ENCODE measurements around the gene HPS4. TPM values are rescaled to one million over a fixed set of nuclear protein-coding genes. Genes with fewer than 3 reads are reported as not detected.

The HPS4 gene
- polyA plus RNA-seq, 2 of the 4 experiments (the other 2 are of a cell fraction): 12.7 to 30.2 TPM

DNA sequence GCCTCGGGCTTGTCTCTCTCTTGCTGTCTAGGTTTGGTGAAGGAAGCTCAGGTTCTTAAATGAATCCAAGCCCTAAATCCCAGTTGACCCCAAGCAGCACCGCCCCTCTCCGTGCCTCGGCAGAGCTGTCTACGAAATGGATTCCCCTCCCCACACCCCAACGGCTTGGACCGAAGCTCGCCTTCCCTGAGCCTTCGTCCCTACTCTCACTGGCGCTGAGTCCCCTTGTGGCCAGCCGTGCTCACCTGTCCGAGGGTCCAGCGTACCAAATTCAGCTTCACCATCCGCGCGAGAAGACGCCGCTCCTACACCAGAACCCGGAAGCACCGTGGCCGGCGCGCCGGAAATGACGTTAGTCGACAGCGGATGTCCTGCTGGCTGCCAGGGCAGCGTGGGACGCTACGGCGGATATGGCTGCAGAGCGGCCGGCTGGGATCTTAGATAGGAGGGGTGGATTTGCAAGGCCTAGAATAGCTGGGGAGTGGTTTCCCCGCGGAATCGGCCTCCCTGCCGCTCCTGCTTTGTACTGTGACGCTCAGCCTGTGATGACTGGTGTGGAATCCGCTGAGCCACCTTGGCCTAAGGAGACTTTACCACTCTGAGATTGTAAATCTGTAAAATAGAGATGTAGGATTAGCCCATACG, 28.7 kb upstream of the HPS4 start, which contains the start of gene TFIP11:
Gene TFIP11 (minus strand): TSS at position 325 of the 645 bp plus-strand sequence. CDS start 2,201 bp downstream, outside the sequence.
- TF ChIP-seq ESRRA (IDR thresholded peaks at IDR 0.05; ENCODE audit: borderline replicate concordance, low read length) (no peak), POLR2A (IDR thresholded peaks at IDR 0.05; ENCODE audit: low read length) (peak; percentile 76), JUN (IDR thresholded peaks at IDR 0.05) (peak; percentile 28 to 76; a peak in 3 of 5 replicates), CEBPB (IDR thresholded peaks at IDR 0.05) (no peak), KDM5A (IDR thresholded peaks at IDR 0.05) (no peak), CBX2 (IDR thresholded peaks at IDR 0.05; ENCODE audit: borderline replicate concordance, low read depth) (no peak), RAD21 (conservative IDR thresholded peaks at IDR 0.05 in 1 of 2, IDR thresholded peaks at IDR 0.05 in 1 of 2) (no peak), CHD4 (IDR thresholded peaks at IDR 0.05; ENCODE audit: borderline replicate concordance) (no peak), EHMT2 (IDR thresholded peaks at IDR 0.05; ENCODE audit: low read depth) (no peak), KDM1A (IDR thresholded peaks at IDR 0.05; ENCODE audit: low read depth) (no peak), BHLHE40 (IDR thresholded peaks at IDR 0.05; ENCODE audit: low read depth, low read length) (no peak), NPAS2 (CRISPR knock-in tag; IDR thresholded peaks at IDR 0.05; ENCODE audit: borderline replicate concordance) (no peak), RARB (CRISPR knock-in tag; IDR thresholded peaks at IDR 0.05) (no peak), CHD2 (IDR thresholded peaks at IDR 0.05; ENCODE audit: low read length, partially characterized antibody) (peak; percentile 64), EP300 (IDR thresholded peaks at IDR 0.05) (no peak), MYC (IDR thresholded peaks at IDR 0.05; ENCODE audit: borderline replicate concordance, low read length) (no peak; the same call in 1 of the 2 replicates), TFCP2L1 (CRISPR knock-in tag; IDR thresholded peaks at IDR 0.05) (no peak), FOSB (CRISPR knock-in tag; IDR thresholded peaks at IDR 0.05) (no peak), SREBF2 (IDR thresholded peaks at IDR 0.05) (no peak), JUNB (IDR thresholded peaks at IDR 0.05) (no peak), PHF8 (IDR thresholded peaks at IDR 0.05; ENCODE audit: borderline replicate concordance, low read depth) (peak; percentile 68; the same call in 1 of the 2 replicates), FOSL2 (IDR thresholded peaks at IDR 0.05) (no peak), FOSL2 (CRISPR knock-in tag; IDR thresholded peaks at IDR 0.05) (no peak), RNF2 (IDR thresholded peaks at IDR 0.05; ENCODE audit: borderline replicate concordance, low read depth) (no peak), ZSCAN20 (CRISPR knock-in tag; IDR thresholded peaks at IDR 0.05) (no peak), ZC3H11A (IDR thresholded peaks at IDR 0.05) (no peak), GATA3 (IDR thresholded peaks at IDR 0.05; ENCODE audit: borderline replicate concordance) (peak; percentile 33; the same call in 1 of the 2 replicates), ZNF302 (CRISPR knock-in tag; IDR thresholded peaks at IDR 0.05) (no peak)
- TF ChIP-seq, protein P1, sequence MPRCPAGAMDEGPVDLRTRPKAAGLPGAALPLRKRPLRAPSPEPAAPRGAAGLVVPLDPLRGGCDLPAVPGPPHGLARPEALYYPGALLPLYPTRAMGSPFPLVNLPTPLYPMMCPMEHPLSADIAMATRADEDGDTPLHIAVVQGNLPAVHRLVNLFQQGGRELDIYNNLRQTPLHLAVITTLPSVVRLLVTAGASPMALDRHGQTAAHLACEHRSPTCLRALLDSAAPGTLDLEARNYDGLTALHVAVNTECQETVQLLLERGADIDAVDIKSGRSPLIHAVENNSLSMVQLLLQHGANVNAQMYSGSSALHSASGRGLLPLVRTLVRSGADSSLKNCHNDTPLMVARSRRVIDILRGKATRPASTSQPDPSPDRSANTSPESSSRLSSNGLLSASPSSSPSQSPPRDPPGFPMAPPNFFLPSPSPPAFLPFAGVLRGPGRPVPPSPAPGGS (IDR thresholded peaks at IDR 0.05): 0 out of 3 replicates have a peak, but pooled peaks have one; percentile 40
- TF ChIP-seq, protein P2, sequence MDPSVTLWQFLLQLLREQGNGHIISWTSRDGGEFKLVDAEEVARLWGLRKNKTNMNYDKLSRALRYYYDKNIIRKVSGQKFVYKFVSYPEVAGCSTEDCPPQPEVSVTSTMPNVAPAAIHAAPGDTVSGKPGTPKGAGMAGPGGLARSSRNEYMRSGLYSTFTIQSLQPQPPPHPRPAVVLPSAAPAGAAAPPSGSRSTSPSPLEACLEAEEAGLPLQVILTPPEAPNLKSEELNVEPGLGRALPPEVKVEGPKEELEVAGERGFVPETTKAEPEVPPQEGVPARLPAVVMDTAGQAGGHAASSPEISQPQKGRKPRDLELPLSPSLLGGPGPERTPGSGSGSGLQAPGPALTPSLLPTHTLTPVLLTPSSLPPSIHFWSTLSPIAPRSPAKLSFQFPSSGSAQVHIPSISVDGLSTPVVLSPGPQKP (IDR thresholded peaks at IDR 0.05; ENCODE audit: low read depth, low read length): no peak
- TF ChIP-seq, protein P3, sequence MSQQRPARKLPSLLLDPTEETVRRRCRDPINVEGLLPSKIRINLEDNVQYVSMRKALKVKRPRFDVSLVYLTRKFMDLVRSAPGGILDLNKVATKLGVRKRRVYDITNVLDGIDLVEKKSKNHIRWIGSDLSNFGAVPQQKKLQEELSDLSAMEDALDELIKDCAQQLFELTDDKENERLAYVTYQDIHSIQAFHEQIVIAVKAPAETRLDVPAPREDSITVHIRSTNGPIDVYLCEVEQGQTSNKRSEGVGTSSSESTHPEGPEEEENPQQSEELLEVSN (IDR thresholded peaks at IDR 0.05; ENCODE audit: borderline replicate concordance, low read depth): no peak
- TF ChIP-seq, protein P4, sequence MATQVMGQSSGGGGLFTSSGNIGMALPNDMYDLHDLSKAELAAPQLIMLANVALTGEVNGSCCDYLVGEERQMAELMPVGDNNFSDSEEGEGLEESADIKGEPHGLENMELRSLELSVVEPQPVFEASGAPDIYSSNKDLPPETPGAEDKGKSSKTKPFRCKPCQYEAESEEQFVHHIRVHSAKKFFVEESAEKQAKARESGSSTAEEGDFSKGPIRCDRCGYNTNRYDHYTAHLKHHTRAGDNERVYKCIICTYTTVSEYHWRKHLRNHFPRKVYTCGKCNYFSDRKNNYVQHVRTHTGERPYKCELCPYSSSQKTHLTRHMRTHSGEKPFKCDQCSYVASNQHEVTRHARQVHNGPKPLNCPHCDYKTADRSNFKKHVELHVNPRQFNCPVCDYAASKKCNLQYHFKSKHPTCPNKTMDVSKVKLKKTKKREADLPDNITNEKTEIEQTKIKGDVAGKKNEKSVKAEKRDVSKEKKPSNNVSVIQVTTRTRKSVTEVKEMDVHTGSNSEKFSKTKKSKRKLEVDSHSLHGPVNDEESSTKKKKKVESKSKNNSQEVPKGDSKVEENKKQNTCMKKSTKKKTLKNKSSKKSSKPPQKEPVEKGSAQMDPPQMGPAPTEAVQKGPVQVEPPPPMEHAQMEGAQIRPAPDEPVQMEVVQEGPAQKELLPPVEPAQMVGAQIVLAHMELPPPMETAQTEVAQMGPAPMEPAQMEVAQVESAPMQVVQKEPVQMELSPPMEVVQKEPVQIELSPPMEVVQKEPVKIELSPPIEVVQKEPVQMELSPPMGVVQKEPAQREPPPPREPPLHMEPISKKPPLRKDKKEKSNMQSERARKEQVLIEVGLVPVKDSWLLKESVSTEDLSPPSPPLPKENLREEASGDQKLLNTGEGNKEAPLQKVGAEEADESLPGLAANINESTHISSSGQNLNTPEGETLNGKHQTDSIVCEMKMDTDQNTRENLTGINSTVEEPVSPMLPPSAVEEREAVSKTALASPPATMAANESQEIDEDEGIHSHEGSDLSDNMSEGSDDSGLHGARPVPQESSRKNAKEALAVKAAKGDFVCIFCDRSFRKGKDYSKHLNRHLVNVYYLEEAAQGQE (IDR thresholded peaks at IDR 0.05): peak; percentile 50
- TF ChIP-seq, protein P5, sequence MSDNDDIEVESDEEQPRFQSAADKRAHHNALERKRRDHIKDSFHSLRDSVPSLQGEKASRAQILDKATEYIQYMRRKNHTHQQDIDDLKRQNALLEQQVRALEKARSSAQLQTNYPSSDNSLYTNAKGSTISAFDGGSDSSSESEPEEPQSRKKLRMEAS (IDR thresholded peaks at IDR 0.05): peak; percentile 88
- TF ChIP-seq, protein P6, sequence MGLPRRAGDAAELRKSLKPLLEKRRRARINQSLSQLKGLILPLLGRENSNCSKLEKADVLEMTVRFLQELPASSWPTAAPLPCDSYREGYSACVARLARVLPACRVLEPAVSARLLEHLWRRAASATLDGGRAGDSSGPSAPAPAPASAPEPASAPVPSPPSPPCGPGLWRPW (IDR thresholded peaks at IDR 0.05): no peak
- ChIA-PET CTCF (interaction anchor here (1.1 kb wide), 1 partner anchor 10 kb away, joined by 4 read pairs; no protein-coding TSS in a partner anchor), POLR2A (interaction anchor here (0.8 to 1.3 kb wide), 3 partner anchors 9 to 28 kb away, joined by 3 to 8 read pairs (median 3); partner anchors contain the start of genes HPS4 and SRRD)
- peak within 1 kb of the TSS; percentile 88 for H3K4me3 ChIP-seq
- H3K9me3 ChIP-seq: no peaks in the 10 kb centered on the region
- DNase-seq (ENCODE audit: low read depth in 1 of 2, low spot score in 1 of 2) (peak; percentile 88 to 89), FAIRE-seq (no peak), ATAC-seq (peak; percentile 100)
- H3K4me1 ChIP-seq: peaks cover 14% of the 10 kb centered on the region; the same call in 2 of the 3 replicates
- H3K4me2 ChIP-seq: peak within 1 kb of the TSS; percentile 96
- H3K27ac ChIP-seq: peak within 1 kb of the TSS; percentile 89 to 94
- WGBS (ENCODE audit: missing lambda C conversion rate): 3% methylated on average over 9 of the region's 40 CpGs

All from A549 (cell line).